Choroid plexus epithelial cell (primary cell): ENCODE results near the gene SH3RF1.

Experiments
- DNase-seq: peaks from one replicate; pipeline ENCODE4 v3.0.0-alpha.2; 2010; ENCODE audit warnings: low read depth
- H3K4me3 ChIP-seq: 2 replicates; pipeline ENCODE4 v1.5.1; 2011; ENCODE audit warnings: low read depth, mild to moderate bottlenecking, control low read depth, low read length, moderate library complexity
- CTCF ChIP-seq: conservative IDR thresholded peaks from 2 replicates; pipeline ENCODE4 v1.5.1; 2011; ENCODE audit warnings: low read depth, mild to moderate bottlenecking, control low read depth, inconsistent platforms, low read length, moderate library complexity

SH3RF1 gene

DNA sequence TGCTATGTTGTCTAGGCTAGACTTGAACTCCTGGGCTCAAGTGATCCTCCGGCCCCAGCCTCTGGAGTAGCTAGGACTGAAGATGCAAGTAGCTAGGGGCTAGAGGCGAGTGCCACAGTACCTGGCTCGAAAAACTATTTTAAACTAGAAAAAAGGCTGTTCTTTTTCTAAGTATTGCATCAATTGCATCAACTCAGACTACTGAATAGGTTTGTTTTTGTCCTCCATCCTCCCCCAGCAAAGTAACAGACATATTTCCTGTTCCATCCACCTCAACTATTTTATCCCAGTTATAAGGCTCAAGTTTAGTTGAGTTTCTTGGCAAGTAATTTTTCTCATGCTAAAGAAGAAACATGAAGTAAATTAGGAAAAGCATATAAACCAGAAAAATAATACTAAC is 4.1 kb downstream of the SH3RF1 start:
- no peak for TF ChIP-seq CTCF
- no peak for DNase-seq
- no peak overlapping the region for H3K4me3 ChIP-seq

GRCh38 chr4:169266081-169266480 is 4.7 kb downstream of the SH3RF1 start:
- DNase-seq, result no peak
- TF ChIP-seq CTCF, result no peak
- no peak overlapping the region for H3K4me3 ChIP-seq

- TF ChIP-seq CTCF, result no peak
- no peak overlapping the region for H3K4me3 ChIP-seq
- no peak for DNase-seq
Observed at GRCh38 chr4:169263791-169264392, 6.9 kb downstream of the SH3RF1 start.

DNA sequence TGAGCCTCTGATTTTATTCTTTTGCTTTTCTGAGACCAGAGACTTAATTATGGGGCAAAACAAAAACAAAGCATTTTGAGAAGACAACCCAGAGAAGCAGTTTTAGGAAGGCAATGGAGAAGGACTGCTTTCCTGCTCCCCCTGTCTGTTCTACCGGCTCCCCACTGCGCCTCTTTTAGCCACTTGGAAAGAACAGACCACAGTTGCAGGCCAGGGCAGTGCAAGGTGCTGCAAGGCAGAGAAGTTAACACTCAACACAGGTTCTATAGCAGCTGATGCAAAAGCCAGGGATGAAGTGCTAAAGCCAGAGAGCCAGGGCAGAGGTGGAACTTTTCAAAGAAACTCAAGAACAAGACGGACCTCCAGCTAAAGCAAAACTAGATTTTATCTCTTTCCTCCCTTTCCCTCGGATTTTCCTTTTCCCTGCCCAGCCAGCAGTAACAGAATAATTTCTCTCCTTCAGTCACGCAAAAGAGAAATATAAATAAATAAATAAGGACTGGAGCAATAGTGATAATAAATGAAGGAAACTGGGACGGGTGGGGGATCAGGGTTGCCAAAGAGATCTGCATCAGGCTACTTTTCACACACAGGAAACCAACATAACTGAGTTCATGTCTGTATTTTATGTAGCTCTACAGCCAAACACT is 10.4 kb downstream of the SH3RF1 start:
- DNase-seq, result no peak
- TF ChIP-seq CTCF, result peak; percentile 27
- H3K4me3 ChIP-seq, result no peak overlapping the region

- TF ChIP-seq CTCF, result no peak
- DNase-seq, result no peak
- no peak overlapping the region for H3K4me3 ChIP-seq
Observed at GRCh38 chr4:169259271-169259670, 11.5 kb downstream of the SH3RF1 start.

DNA sequence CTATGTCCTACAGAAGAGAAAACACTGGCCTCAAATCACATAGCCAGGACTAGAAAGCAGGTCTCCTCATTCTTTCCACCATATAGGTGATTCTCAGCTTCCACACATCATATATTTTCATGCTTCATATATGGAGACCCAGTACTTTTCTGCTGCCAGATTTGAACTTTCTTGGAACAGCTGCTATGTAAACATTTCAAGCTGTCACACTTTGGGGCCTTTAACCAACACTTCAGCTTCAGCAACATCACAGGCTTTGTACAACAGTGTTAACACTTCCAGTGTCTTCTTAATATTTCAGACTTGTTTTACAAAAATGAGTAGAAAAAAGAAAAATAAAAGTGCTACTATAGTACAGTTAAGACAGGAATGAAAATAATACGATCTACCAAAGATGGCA is 12.6 kb downstream of the SH3RF1 start:
- no peak for DNase-seq
- no peak for TF ChIP-seq CTCF
- H3K4me3 ChIP-seq, result no peak overlapping the region
